Measurements from ENCODE around the gene FMO5. TPM values are rescaled to one million over a fixed set of nuclear protein-coding genes. Genes with fewer than 3 reads are reported as not detected.
"Not testable (repeated sequence)": the region's sequence is repeated elsewhere in the genome, so short reads cannot be mapped to it uniquely, and the experiment has no call there.

FMO5 gene
- total RNA-seq, 1 donor from 2014 or later, result 1.0 TPM

GRCh38 chr1:147172168-147173016 is 52.7 kb downstream of the FMO5 start, which contains the start of gene PRKAB2:
TSS of gene PRKAB2 (minus strand) at chr1:147172470. CDS start at chr1:147172144, 326 bp downstream.
- Histone ChIP-seq H3K9me3 (ENCODE audit: control insufficient read depth in 3 of 3, low read length in 3 of 3) (no peaks in the 10 kb centered on the region), H3K27ac (ENCODE audit: low read depth, low read length) (peak within 1 kb of the TSS; percentile 90), H3K27me3 (ENCODE audit: control insufficient read depth in 3 of 3, insufficient read depth in 3 of 3, low read length in 3 of 3) (no peaks in the 10 kb centered on the region), H3K36me3 (ENCODE audit: control insufficient read depth in 3 of 3, insufficient read depth in 3 of 3, low read length in 3 of 3) (peaks cover 0 to 3% (median 2%) of the 10 kb centered on the region in 3 donors), H3K4me3 (ENCODE audit: low read length in 3 of 3) (peak within 1 kb of the TSS; percentile 89 to 94 (median 93)), H3K9ac (ENCODE audit: low read depth in 1 of 3, low read length in 3 of 3) (peak within 1 kb of the TSS; percentile 85 to 97 (median 96)), H3K4me1 (ENCODE audit: control insufficient read depth in 3 of 3, insufficient read depth in 3 of 3, low read length in 3 of 3) (peaks cover 23 to 36% (median 29%) of the 10 kb centered on the region in 3 donors)

GRCh38 chr1:147171399-147172167 is 53.6 kb downstream of the FMO5 start:
- Histone ChIP-seq H3K9me3 (ENCODE audit: control insufficient read depth in 3 of 3, low read length in 3 of 3) (no peaks in the 10 kb centered on the region), H3K4me1 (ENCODE audit: control insufficient read depth in 3 of 3, insufficient read depth in 3 of 3, low read length in 3 of 3) (peaks cover 23 to 35% (median 29%) of the 10 kb centered on the region in 3 donors), H3K4me3 (ENCODE audit: low read length in 3 of 3) (peak overlapping the region; percentile 88 to 94 (median 93)), H3K9ac (ENCODE audit: low read depth in 1 of 3, low read length in 3 of 3) (peak overlapping the region; percentile 85 to 97 (median 86)), H3K27me3 (ENCODE audit: control insufficient read depth in 3 of 3, insufficient read depth in 3 of 3, low read length in 3 of 3) (no peaks in the 10 kb centered on the region), H3K36me3 (ENCODE audit: control insufficient read depth in 3 of 3, insufficient read depth in 3 of 3, low read length in 3 of 3) (peaks cover 2 to 7% (median 5%) of the 10 kb centered on the region in 3 donors), H3K27ac (ENCODE audit: low read depth, low read length) (peak overlapping the region; percentile 90)

GRCh38 chr1:147169840-147170674 is 55.1 kb downstream of the FMO5 start:
- Histone ChIP-seq H3K9ac (ENCODE audit: low read depth in 1 of 3, low read length in 3 of 3) (peak overlapping the region in 2 of 3 donors; percentile 5 to 50), H3K27me3 (ENCODE audit: control insufficient read depth in 3 of 3, insufficient read depth in 3 of 3, low read length in 3 of 3) (no peaks in the 10 kb centered on the region), H3K27ac (ENCODE audit: low read depth, low read length) (peak overlapping the region; percentile 90), H3K36me3 (ENCODE audit: control insufficient read depth in 3 of 3, insufficient read depth in 3 of 3, low read length in 3 of 3) (peaks cover 2 to 19% (median 3%) of the 10 kb centered on the region in 3 donors), H3K4me3 (ENCODE audit: low read length in 3 of 3) (peak overlapping the region in 1 of 3 donors; percentile 29), H3K4me1 (ENCODE audit: control insufficient read depth in 3 of 3, insufficient read depth in 3 of 3, low read length in 3 of 3) (peaks cover 23 to 35% (median 29%) of the 10 kb centered on the region in 3 donors), H3K9me3 (ENCODE audit: control insufficient read depth in 3 of 3, low read length in 3 of 3) (no peaks in the 10 kb centered on the region)

GRCh38 chr1:147169171-147169570 is 56.0 kb downstream of the FMO5 start:
- Histone ChIP-seq H3K9me3 (ENCODE audit: control insufficient read depth in 3 of 3, low read length in 3 of 3) (no peaks in the 10 kb centered on the region), H3K4me1 (ENCODE audit: control insufficient read depth in 3 of 3, insufficient read depth in 3 of 3, low read length in 3 of 3) (peaks cover 21 to 34% (median 29%) of the 10 kb centered on the region in 3 donors), H3K9ac (ENCODE audit: low read depth in 1 of 3, low read length in 3 of 3) (no peak overlapping the region), H3K27ac (ENCODE audit: low read depth, low read length) (no peak overlapping the region), H3K36me3 (ENCODE audit: control insufficient read depth in 3 of 3, insufficient read depth in 3 of 3, low read length in 3 of 3) (peaks cover 2 to 19% (median 3%) of the 10 kb centered on the region in 3 donors), H3K27me3 (ENCODE audit: control insufficient read depth in 3 of 3, insufficient read depth in 3 of 3, low read length in 3 of 3) (no peaks in the 10 kb centered on the region), H3K4me3 (ENCODE audit: low read length in 3 of 3) (no peak overlapping the region)

- Histone ChIP-seq H3K9me3 (ENCODE audit: control insufficient read depth in 3 of 3, low read length in 3 of 3) (no peaks in the 10 kb centered on the region), H3K9ac (ENCODE audit: low read depth in 1 of 3, low read length in 3 of 3) (no peak overlapping the region), H3K4me1 (ENCODE audit: control insufficient read depth in 3 of 3, insufficient read depth in 3 of 3, low read length in 3 of 3) (peaks cover 16 to 29% (median 28%) of the 10 kb centered on the region in 3 donors), H3K36me3 (ENCODE audit: control insufficient read depth in 3 of 3, insufficient read depth in 3 of 3, low read length in 3 of 3) (peaks cover 2 to 19% (median 3%) of the 10 kb centered on the region in 3 donors), H3K4me3 (ENCODE audit: low read length in 3 of 3) (no peak overlapping the region), H3K27ac (ENCODE audit: low read depth, low read length) (peak overlapping the region; percentile 2), H3K27me3 (ENCODE audit: control insufficient read depth in 3 of 3, insufficient read depth in 3 of 3, low read length in 3 of 3) (no peaks in the 10 kb centered on the region)
Observed at GRCh38 chr1:147168626-147169058, 56.5 kb downstream of the FMO5 start.

- Histone ChIP-seq H3K9me3 (ENCODE audit: control insufficient read depth in 3 of 3, low read length in 3 of 3) (no peaks in the 10 kb centered on the region), H3K36me3 (ENCODE audit: control insufficient read depth in 3 of 3, insufficient read depth in 3 of 3, low read length in 3 of 3) (peaks cover 0 to 25% (median 8%) of the 10 kb centered on the region in 3 donors), H3K4me3 (ENCODE audit: low read length in 3 of 3) (no peak overlapping the region), H3K4me1 (ENCODE audit: control insufficient read depth in 3 of 3, insufficient read depth in 3 of 3, low read length in 3 of 3) (peaks cover 12 to 23% (median 22%) of the 10 kb centered on the region in 3 donors), H3K9ac (ENCODE audit: low read depth in 1 of 3, low read length in 3 of 3) (peak overlapping the region in 1 of 3 donors; percentile 4), H3K27ac (ENCODE audit: low read depth, low read length) (no peak overlapping the region), H3K27me3 (ENCODE audit: control insufficient read depth in 3 of 3, insufficient read depth in 3 of 3, low read length in 3 of 3) (no peaks in the 10 kb centered on the region)
Observed at GRCh38 chr1:147167365-147167764, 57.8 kb downstream of the FMO5 start.

GRCh38 chr1:147163019-147163418 is 62.1 kb downstream of the FMO5 start:
- Histone ChIP-seq H3K27me3 (ENCODE audit: control insufficient read depth in 3 of 3, insufficient read depth in 3 of 3, low read length in 3 of 3) (no peaks in the 10 kb centered on the region), H3K9ac (ENCODE audit: low read depth in 1 of 3, low read length in 3 of 3) (no peak overlapping the region), H3K9me3 (ENCODE audit: control insufficient read depth in 3 of 3, low read length in 3 of 3) (no peaks in the 10 kb centered on the region), H3K27ac (ENCODE audit: low read depth, low read length) (no peak overlapping the region), H3K4me1 (ENCODE audit: control insufficient read depth in 3 of 3, insufficient read depth in 3 of 3, low read length in 3 of 3) (peaks cover 0 to 5% (median 0%) of the 10 kb centered on the region in 3 donors), H3K36me3 (ENCODE audit: control insufficient read depth in 3 of 3, insufficient read depth in 3 of 3, low read length in 3 of 3) (peaks cover 18 to 60% (median 45%) of the 10 kb centered on the region in 3 donors), H3K4me3 (ENCODE audit: low read length in 3 of 3) (no peak overlapping the region)

GRCh38 chr1:147162093-147162492 is 63.0 kb downstream of the FMO5 start:
- no peak overlapping the region for H3K27ac ChIP-seq (ENCODE audit: low read depth, low read length)
- no peaks in the 10 kb centered on the region for H3K27me3 ChIP-seq (ENCODE audit: control insufficient read depth in 3 of 3, insufficient read depth in 3 of 3, low read length in 3 of 3)
- H3K36me3 ChIP-seq (ENCODE audit: control insufficient read depth in 3 of 3, insufficient read depth in 3 of 3, low read length in 3 of 3), result peaks cover 18 to 66% (median 45%) of the 10 kb centered on the region in 3 donors
- H3K9me3 ChIP-seq (ENCODE audit: control insufficient read depth in 3 of 3, low read length in 3 of 3), result no peaks in the 10 kb centered on the region
- no peak overlapping the region for H3K9ac ChIP-seq (ENCODE audit: low read depth in 1 of 3, low read length in 3 of 3)
- no peaks in the 10 kb centered on the region for H3K4me1 ChIP-seq (ENCODE audit: control insufficient read depth in 3 of 3, insufficient read depth in 3 of 3, low read length in 3 of 3)
- H3K4me3 ChIP-seq (ENCODE audit: low read length in 3 of 3), result no peak overlapping the region

GRCh38 chr1:147157116-147157515 is 68.0 kb downstream of the FMO5 start:
- H3K4me1 ChIP-seq (ENCODE audit: control insufficient read depth in 3 of 3, insufficient read depth in 3 of 3, low read length in 3 of 3); H3K9me3 ChIP-seq (ENCODE audit: control insufficient read depth in 3 of 3, low read length in 3 of 3); H3K4me3 ChIP-seq (ENCODE audit: low read length in 3 of 3); H3K27me3 ChIP-seq (ENCODE audit: control insufficient read depth in 3 of 3, insufficient read depth in 3 of 3, low read length in 3 of 3); H3K27ac ChIP-seq (ENCODE audit: low read depth, low read length); H3K9ac ChIP-seq (ENCODE audit: low read depth in 1 of 3, low read length in 3 of 3): not testable (repeated sequence)
- H3K36me3 ChIP-seq (ENCODE audit: control insufficient read depth in 3 of 3, insufficient read depth in 3 of 3, low read length in 3 of 3), result peaks cover 18 to 58% (median 54%) of the 10 kb centered on the region in 3 donors

Data from skeletal muscle tissue (tissue), 4 donors.